HUES6 (cell line): ENCODE data around the gene PARP2.

Source experiments
- H3K27ac ChIP-seq: 2 replicates; pipeline ENCODE4 v1.7.0; 2013; ENCODE audit warnings: low read depth, mild to moderate bottlenecking, low read length, inconsistent platforms
- H3K27me3 ChIP-seq: 2 replicates; pipeline ENCODE4 v1.6.1; 2013; ENCODE audit warnings: low read length; ENCODE audit not compliant: control insufficient read depth, insufficient read depth
- H3K36me3 ChIP-seq: 2 replicates; pipeline ENCODE4 v1.6.1; 2013; ENCODE audit warnings: low read length; ENCODE audit not compliant: control insufficient read depth, insufficient read depth
- H3K4me1 ChIP-seq: 2 replicates; pipeline ENCODE4 v1.6.1; 2013; ENCODE audit warnings: low read length; ENCODE audit not compliant: control insufficient read depth, insufficient read depth
- H3K4me3 ChIP-seq: 2 replicates; pipeline ENCODE4 v1.5.1; 2013; ENCODE audit warnings: low read depth, low read length
- H3K9ac ChIP-seq: one replicate; pipeline ENCODE4 v1.6.1; 2013; ENCODE audit warnings: mild to moderate bottlenecking, low read length
- H3K9me3 ChIP-seq: 2 replicates; pipeline ENCODE4 v1.6.1; 2013; ENCODE audit warnings: low read depth, low read length; ENCODE audit not compliant: control insufficient read depth, insufficient read depth

Gene PARP2

GRCh38 chr14:20381341-20381740 is 37.9 kb downstream of the PARP2 start:
- Histone ChIP-seq H3K4me1 (no peaks in the 10 kb centered on the region), H3K36me3 (peaks cover 97% of the 10 kb centered on the region), H3K9me3 (no peaks in the 10 kb centered on the region), H3K9ac (no peak overlapping the region), H3K27me3 (no peaks in the 10 kb centered on the region), H3K4me3 (no peak overlapping the region), H3K27ac (no peak overlapping the region)

GRCh38 chr14:20382526-20382925 is 39.1 kb downstream of the PARP2 start:
- Histone ChIP-seq H3K36me3 (peaks cover 94% of the 10 kb centered on the region), H3K9me3 (no peaks in the 10 kb centered on the region), H3K4me3 (no peak overlapping the region), H3K9ac (no peak overlapping the region), H3K27ac (no peak overlapping the region), H3K4me1 (no peaks in the 10 kb centered on the region; the same call in 1 of the 2 replicates), H3K27me3 (no peaks in the 10 kb centered on the region)

DNA sequence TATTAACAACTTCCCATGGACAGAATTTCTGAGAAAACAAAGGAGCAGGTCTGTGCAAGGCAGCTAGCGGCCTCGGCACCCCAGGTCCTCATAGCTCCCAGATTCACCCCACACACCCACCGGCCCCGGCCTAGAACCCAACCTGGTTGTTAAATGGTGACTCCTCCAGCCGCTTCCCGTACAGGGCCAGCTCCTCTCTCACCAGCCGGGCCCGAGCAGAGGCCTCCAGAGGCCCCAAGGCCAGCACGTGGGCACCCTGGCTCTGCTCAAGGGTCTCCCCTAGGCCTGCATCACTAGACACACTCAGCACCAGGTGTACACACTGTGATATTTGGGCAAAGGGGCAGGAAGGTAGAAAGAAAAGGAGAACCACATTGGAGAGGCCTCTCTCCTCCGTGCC is 39.6 kb downstream of the PARP2 start:
- Histone ChIP-seq H3K9me3 (no peaks in the 10 kb centered on the region), H3K27ac (no peak overlapping the region), H3K27me3 (no peaks in the 10 kb centered on the region), H3K4me3 (no peak overlapping the region), H3K4me1 (peaks cover 4% of the 10 kb centered on the region; the same call in 1 of the 2 replicates), H3K9ac (no peak overlapping the region), H3K36me3 (peaks cover 94% of the 10 kb centered on the region)

GRCh38 chr14:20383636-20384035 is 40.2 kb downstream of the PARP2 start:
- H3K4me1 ChIP-seq = peaks cover 10% of the 10 kb centered on the region; the same call in 1 of the 2 replicates
- H3K4me3 ChIP-seq = no peak overlapping the region
- no peaks in the 10 kb centered on the region for H3K27me3 ChIP-seq
- no peaks in the 10 kb centered on the region for H3K9me3 ChIP-seq
- no peak overlapping the region for H3K9ac ChIP-seq
- no peak overlapping the region for H3K27ac ChIP-seq
- peaks cover 93% of the 10 kb centered on the region for H3K36me3 ChIP-seq

GRCh38 chr14:20384321-20384720 is 40.9 kb downstream of the PARP2 start:
- H3K4me1 ChIP-seq = peaks cover 11% of the 10 kb centered on the region; the same call in 1 of the 2 replicates
- H3K9ac ChIP-seq = no peak overlapping the region
- no peaks in the 10 kb centered on the region for H3K27me3 ChIP-seq
- no peaks in the 10 kb centered on the region for H3K9me3 ChIP-seq
- H3K36me3 ChIP-seq = peaks cover 91% of the 10 kb centered on the region
- H3K4me3 ChIP-seq = no peak overlapping the region
- H3K27ac ChIP-seq = no peak overlapping the region

GRCh38 chr14:20384886-20385285 is 41.5 kb downstream of the PARP2 start:
- H3K4me3 ChIP-seq = no peak overlapping the region
- no peaks in the 10 kb centered on the region for H3K27me3 ChIP-seq
- no peak overlapping the region for H3K27ac ChIP-seq
- peaks cover 11% of the 10 kb centered on the region; the same call in 1 of the 2 replicates for H3K4me1 ChIP-seq
- H3K36me3 ChIP-seq = peaks cover 91% of the 10 kb centered on the region
- no peaks in the 10 kb centered on the region for H3K9me3 ChIP-seq
- H3K9ac ChIP-seq = no peak overlapping the region

- Histone ChIP-seq H3K36me3 (peaks cover 91% of the 10 kb centered on the region), H3K9me3 (no peaks in the 10 kb centered on the region), H3K27ac (no peak overlapping the region), H3K4me1 (peaks cover 11% of the 10 kb centered on the region; the same call in 1 of the 2 replicates), H3K27me3 (no peaks in the 10 kb centered on the region), H3K9ac (no peak overlapping the region), H3K4me3 (no peak overlapping the region)
Measured at GRCh38 chr14:20386276-20386855, 42.9 kb downstream of the PARP2 start.

- Histone ChIP-seq H3K4me1 (peaks cover 11% of the 10 kb centered on the region; the same call in 1 of the 2 replicates), H3K27me3 (no peaks in the 10 kb centered on the region), H3K9me3 (no peaks in the 10 kb centered on the region), H3K4me3 (peak overlapping the region; percentile 25; the same call in 1 of the 2 replicates), H3K36me3 (peaks cover 91% of the 10 kb centered on the region), H3K9ac (peak overlapping the region; percentile 38), H3K27ac (peak overlapping the region; percentile 74; the same call in 1 of the 2 replicates)
Measured at GRCh38 chr14:20387576-20387975, 44.1 kb downstream of the PARP2 start.

DNA sequence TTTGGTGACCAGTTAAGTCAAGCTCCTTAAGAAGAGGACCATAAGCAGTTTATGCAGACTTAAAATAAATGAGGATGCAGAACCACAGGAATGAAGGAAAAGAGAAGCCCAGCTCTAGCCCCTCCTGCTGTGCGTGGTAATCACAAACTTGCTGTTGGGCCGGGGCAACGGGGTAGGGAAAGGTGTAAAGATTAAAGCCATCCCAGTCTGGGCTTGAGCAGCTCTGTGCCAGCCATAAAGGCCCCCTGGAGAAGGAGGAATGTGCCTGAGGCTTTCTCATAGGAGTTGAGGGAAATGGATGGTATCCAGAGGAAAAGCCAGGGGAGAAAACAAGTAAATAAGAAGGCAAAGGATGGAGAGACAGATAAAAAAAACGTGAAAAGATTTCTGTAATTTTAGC is 44.7 kb downstream of the PARP2 start:
- Histone ChIP-seq H3K4me3 (peak overlapping the region; percentile 25; the same call in 1 of the 2 replicates), H3K36me3 (peaks cover 87% of the 10 kb centered on the region), H3K27ac (peak overlapping the region; percentile 74; the same call in 1 of the 2 replicates), H3K9ac (peak overlapping the region; percentile 38), H3K27me3 (no peaks in the 10 kb centered on the region), H3K9me3 (no peaks in the 10 kb centered on the region), H3K4me1 (peaks cover 11% of the 10 kb centered on the region; the same call in 1 of the 2 replicates)

- Histone ChIP-seq H3K27me3 (no peaks in the 10 kb centered on the region), H3K4me1 (peaks cover 11% of the 10 kb centered on the region; the same call in 1 of the 2 replicates), H3K36me3 (peaks cover 83% of the 10 kb centered on the region), H3K9me3 (no peaks in the 10 kb centered on the region), H3K9ac (no peak overlapping the region), H3K4me3 (no peak overlapping the region), H3K27ac (no peak overlapping the region)
Measured at GRCh38 chr14:20391505-20391904, 48.1 kb downstream of the PARP2 start.

GRCh38 chr14:20397511-20397910 is 54.1 kb downstream of the PARP2 start:
- Histone ChIP-seq H3K27me3 (no peaks in the 10 kb centered on the region), H3K4me1 (no peaks in the 10 kb centered on the region), H3K9me3 (no peaks in the 10 kb centered on the region), H3K9ac (no peak overlapping the region), H3K4me3 (no peak overlapping the region), H3K36me3 (peaks cover 73% of the 10 kb centered on the region), H3K27ac (no peak overlapping the region)
